Measurements from ENCODE around the gene BICD2. TPM values are rescaled to one million over a fixed set of nuclear protein-coding genes. Genes with fewer than 3 reads are reported as not detected.

The BICD2 gene
- total and polyA plus RNA-seq, 10 donors, result 9.4 to 55.7 (median 35.9) TPM

DNA sequence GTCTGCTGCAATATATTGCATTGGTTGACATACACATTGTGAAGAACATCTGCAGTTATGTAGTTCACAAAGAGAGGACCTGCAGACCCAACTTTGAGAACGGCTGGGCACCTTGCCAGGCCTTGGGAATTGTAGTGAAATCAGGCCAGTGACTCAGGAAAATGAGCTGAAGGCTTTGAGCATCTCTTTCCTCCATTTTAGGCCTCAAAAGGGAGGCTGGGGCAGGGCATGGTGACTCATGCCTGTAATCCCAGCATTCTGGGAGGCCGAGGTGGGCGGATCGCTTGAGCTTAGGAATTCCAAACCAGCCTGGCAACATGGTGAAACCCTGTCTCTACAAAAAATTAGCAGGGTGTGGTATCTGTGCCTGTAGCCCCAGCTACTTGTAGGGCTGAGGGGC, 93.3 kb downstream of the BICD2 start:
- intact Hi-C loops (cut with DNase I; ENCODE audit: low total_unique reads), result no loop called here
- H3K4me1 ChIP-seq, result peaks cover 14 to 52% (median 36%) of the 10 kb centered on the region in 6 donors
- H3K27ac ChIP-seq, result peak overlapping the region in 4 of 8 donors; percentile 94 to 96 (median 94)
- peak overlapping the region in 5 of 8 donors; percentile 80 to 98 (median 92) for H3K4me3 ChIP-seq
- WGBS, 5 donors, result 84 to 91% (median 85%) methylated on average over 4 of the region's 4 CpGs
- no peaks in the 10 kb centered on the region for H3K27me3 ChIP-seq (replicated peaks in 1 of 7)
- no peaks in the 10 kb centered on the region for H3K9me3 ChIP-seq
- TF ChIP-seq, protein P1, sequence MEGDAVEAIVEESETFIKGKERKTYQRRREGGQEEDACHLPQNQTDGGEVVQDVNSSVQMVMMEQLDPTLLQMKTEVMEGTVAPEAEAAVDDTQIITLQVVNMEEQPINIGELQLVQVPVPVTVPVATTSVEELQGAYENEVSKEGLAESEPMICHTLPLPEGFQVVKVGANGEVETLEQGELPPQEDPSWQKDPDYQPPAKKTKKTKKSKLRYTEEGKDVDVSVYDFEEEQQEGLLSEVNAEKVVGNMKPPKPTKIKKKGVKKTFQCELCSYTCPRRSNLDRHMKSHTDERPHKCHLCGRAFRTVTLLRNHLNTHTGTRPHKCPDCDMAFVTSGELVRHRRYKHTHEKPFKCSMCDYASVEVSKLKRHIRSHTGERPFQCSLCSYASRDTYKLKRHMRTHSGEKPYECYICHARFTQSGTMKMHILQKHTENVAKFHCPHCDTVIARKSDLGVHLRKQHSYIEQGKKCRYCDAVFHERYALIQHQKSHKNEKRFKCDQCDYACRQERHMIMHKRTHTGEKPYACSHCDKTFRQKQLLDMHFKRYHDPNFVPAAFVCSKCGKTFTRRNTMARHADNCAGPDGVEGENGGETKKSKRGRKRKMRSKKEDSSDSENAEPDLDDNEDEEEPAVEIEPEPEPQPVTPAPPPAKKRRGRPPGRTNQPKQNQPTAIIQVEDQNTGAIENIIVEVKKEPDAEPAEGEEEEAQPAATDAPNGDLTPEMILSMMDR (IDR thresholded peaks at IDR 0.05 in 8 of 11, conservative IDR thresholded peaks at IDR 0.05 in 3 of 11), result no peak
- TF ChIP-seq POLR2AphosphoS5 (IDR thresholded peaks at IDR 0.05) (no peak), POLR2A (IDR thresholded peaks at IDR 0.05) (no peak)
- DNase-seq, result no peak
- peaks cover 0 to 16% (median 8%) of the 10 kb centered on the region in 6 donors for H3K36me3 ChIP-seq

DNA sequence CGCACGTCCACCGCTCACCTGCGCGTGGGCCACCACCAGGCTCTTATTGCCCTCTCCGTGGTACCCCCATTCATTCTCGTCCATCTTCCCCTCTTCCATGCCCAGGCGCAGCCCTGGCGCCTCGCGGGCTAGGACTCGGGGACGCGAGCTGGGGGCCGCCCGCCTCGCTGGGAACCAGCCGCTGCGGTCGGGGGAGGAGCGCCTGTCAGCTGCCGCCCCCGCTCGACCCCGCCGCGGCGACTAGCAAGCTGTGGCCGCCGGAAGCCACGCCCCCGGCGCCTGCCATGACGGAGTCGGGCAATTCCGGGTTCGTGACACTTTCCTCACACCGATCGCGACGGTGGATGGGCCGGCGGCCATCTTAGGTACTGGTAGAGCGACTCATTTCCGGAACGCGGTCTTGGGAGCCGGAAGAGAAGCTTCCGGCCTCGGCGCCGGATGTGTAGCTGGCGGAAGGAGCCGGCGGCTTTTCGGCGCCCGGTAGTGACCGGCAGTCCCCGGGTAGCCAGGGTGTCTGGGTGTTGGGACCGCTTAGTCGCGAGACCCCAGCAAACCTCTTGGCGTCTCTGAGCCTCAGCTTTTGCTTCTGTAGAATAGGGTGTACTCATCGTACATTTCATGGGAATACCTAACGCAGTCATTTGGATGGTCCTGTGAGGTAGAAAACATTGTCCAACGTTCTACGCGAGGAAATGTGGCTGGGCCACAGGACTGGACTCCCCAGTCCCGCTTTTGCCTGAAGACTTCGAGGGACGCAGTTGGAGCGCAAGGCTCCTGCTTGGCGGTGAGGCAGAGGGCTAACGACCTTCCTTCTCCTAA, 94.5 kb downstream of the BICD2 start, which contains the start of gene IPPK:
TSS of gene IPPK (minus strand) at position 242 of the 819 bp plus-strand sequence. CDS start at position 99, 143 bp downstream.
- Histone ChIP-seq H3K4me3 (peak within 1 kb of the TSS; percentile 80 to 98 (median 92)), H3K4me1 (peaks cover 14 to 64% (median 42%) of the 10 kb centered on the region in 6 donors), H3K9me3 (no peaks in the 10 kb centered on the region), H3K27me3 (replicated peaks in 1 of 7) (no peaks in the 10 kb centered on the region), H3K36me3 (peaks cover 0 to 21% (median 10%) of the 10 kb centered on the region in 6 donors), H3K27ac (peak within 1 kb of the TSS; percentile 79 to 96 (median 94))
- intact Hi-C loops (cut with DNase I; ENCODE audit: low total_unique reads), result no loop called here
- TF ChIP-seq POLR2A (IDR thresholded peaks at IDR 0.05) (peak; percentile 11 to 50 (median 48)), POLR2AphosphoS5 (IDR thresholded peaks at IDR 0.05) (peak; percentile 95 to 98 (median 96))
- TF ChIP-seq, protein P1 (IDR thresholded peaks at IDR 0.05 in 8 of 11, conservative IDR thresholded peaks at IDR 0.05 in 3 of 11), result peak in 6 of 11 experiments; percentile 16 to 40 (median 26)
- WGBS, 5 donors, result 0 to 1% (median 0%) methylated on average over 22 to 75 of the region's 75 CpGs
- DNase-seq, result peak; percentile 99

DNA sequence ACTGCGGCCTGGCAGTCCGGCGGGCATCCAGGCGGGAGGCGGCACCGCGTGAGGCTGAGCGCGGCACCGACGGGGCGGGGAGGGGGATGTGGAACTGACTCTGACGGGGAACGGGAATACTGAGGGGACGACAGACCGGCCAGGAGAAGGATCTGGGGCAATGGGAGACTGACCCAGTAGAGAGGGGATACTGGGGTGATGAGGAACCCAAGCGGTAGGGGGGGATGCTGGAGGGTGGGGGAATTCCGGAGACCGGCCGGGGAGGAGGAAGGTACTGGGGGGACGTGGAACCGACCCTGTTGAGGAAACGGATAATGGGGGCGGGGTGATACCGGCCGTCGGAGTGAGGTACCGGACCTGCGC, 95.1 kb downstream of the BICD2 start:
- Histone ChIP-seq H3K9me3 (no peaks in the 10 kb centered on the region), H3K4me3 (peak overlapping the region; percentile 80 to 98 (median 92)), H3K36me3 (peaks cover 0 to 22% (median 10%) of the 10 kb centered on the region in 6 donors), H3K4me1 (peaks cover 16 to 70% (median 47%) of the 10 kb centered on the region in 6 donors), H3K27me3 (replicated peaks in 1 of 7) (no peaks in the 10 kb centered on the region), H3K27ac (peak overlapping the region; percentile 79 to 96 (median 94))
- TF ChIP-seq POLR2A (IDR thresholded peaks at IDR 0.05) (no peak), POLR2AphosphoS5 (IDR thresholded peaks at IDR 0.05) (no peak)
- TF ChIP-seq, protein P1 (IDR thresholded peaks at IDR 0.05 in 8 of 11, conservative IDR thresholded peaks at IDR 0.05 in 3 of 11), result no peak
- WGBS, 5 donors, result 0 to 1% (median 0%) methylated on average over 22 to 29 of the region's 29 CpGs
- peak; percentile 91 for DNase-seq
- intact Hi-C loops (cut with DNase I; ENCODE audit: low total_unique reads), result no loop called here
